OCI-LY3 (cell line): ENCODE results near the gene BCAP31.
A peak's percentile ranks its signal among the peaks of the same experiment; 100 is the strongest.

ENCODE experiments used
- H2AFZ ChIP-seq: fragments of 200-600, 300-600 bp; shearing (Covaris generic); 2 replicates; pipeline ENCODE4 v1.6.0; 2014; ENCODE audit warnings: antibody characterized with exemption, low read depth, low read length
- H3K27ac ChIP-seq: fragments of 200-600, 300-600 bp; sonication (generic); 2 replicates; pipeline ENCODE4 v1.5.1; 2014; ENCODE audit warnings: mild to moderate bottlenecking, low read length, moderate library complexity, mixed read lengths
- H3K27me3 ChIP-seq: fragments of 200-600, 300-600 bp; sonication (generic); 2 replicates; pipeline ENCODE4 v1.6.1; 2014; ENCODE audit warnings: low read depth, low read length, mixed read lengths
- H3K36me3 ChIP-seq: fragments of 200-600, 300-600 bp; sonication (generic); replicated peaks from 2 replicates; pipeline ENCODE3; 2014; ENCODE audit warnings: low read depth, low read length, mixed read lengths
- H3K4me1 ChIP-seq: fragments of 300-600, 200-600 bp; sonication (generic); 2 replicates; pipeline ENCODE4 v1.6.1; 2014; ENCODE audit warnings: low read length, mixed read lengths
- H3K4me2 ChIP-seq: fragments of 200-600, 300-600 bp; sonication (generic); 2 replicates; pipeline ENCODE4 v1.6.1; 2014; ENCODE audit warnings: low read length, mixed read lengths
- H3K4me3 ChIP-seq: fragments of 300-600, 200-600 bp; sonication (generic); 2 replicates; pipeline ENCODE4 v1.5.1; 2014; ENCODE audit warnings: antibody characterized with exemption, mild to moderate bottlenecking, low read length, moderate library complexity
- H3K79me2 ChIP-seq: fragments of 300-600, 200-600 bp; shearing (Covaris generic); 2 replicates; pipeline ENCODE4 v1.6.1; 2014; ENCODE audit warnings: mild to moderate bottlenecking, low read length, mixed read lengths
- H3K9ac ChIP-seq: fragments of 300-600, 200-600 bp; shearing (Covaris generic); 2 replicates; pipeline ENCODE4 v1.6.0; 2014; ENCODE audit warnings: mild to moderate bottlenecking, low read length, moderate library complexity
- H3K9me3 ChIP-seq: fragments of 200-600, 300-600 bp; shearing (Covaris generic); 2 replicates; pipeline ENCODE4 v1.6.1; 2014; ENCODE audit warnings: low read length, mixed read lengths; ENCODE audit not compliant: insufficient read depth
- H4K20me1 ChIP-seq: fragments of 200-600, 300-600 bp; sonication (generic); 2 replicates; pipeline ENCODE4 v1.6.1; 2016; ENCODE audit warnings: low read length, mixed read lengths; ENCODE audit not compliant: insufficient read depth
- EZH2phosphoT487 ChIP-seq: fragments of 200-600 bp; shearing (Covaris generic); IDR thresholded peaks from 2 replicates; pipeline ENCODE4 v1.6.1; 2018; ENCODE audit warnings: antibody characterized with exemption, mixed run types, low read depth
- TF ChIP-seq, protein P1 (sequence below): fragments of 200-600, 300-600 bp; sonication (generic); IDR thresholded peaks from 2 replicates; pipeline ENCODE4 v1.5.1; 2014; ENCODE audit warnings: antibody characterized with exemption, low read length, low read depth

BCAP31 gene

DNA sequence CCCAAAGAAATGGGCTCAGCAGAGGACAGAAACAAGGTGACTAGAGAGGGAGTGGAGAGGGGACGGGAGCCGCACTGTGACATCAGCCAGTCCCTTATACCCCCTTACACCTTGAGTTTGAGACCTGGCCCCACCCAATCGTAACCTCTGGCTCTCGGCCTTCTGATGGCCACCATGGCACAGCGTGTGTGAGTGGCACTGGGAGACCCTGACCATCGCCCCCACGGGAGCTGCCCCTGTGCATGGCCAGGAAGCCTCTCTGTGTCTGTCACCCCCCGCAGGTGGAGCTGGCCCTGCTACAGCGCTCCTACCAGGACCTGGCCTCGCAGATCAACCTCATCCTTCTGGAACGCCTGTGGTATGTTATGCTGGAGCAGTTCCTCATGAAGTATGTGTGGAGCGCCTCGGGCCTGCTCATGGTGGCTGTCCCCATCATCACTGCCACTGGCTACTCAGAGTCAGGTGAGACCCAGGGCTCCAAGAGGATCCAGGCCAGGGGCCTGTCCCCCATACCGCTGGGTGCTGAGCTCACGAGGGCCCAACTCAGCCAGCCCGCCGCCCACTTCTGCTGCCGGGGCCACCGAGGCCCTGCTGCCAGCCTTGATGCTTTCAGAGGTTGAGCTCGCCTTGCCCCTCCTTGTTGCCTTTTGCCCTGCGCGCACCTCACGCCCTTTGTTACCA, 4.9 kb upstream of the BCAP31 start:
- Histone ChIP-seq H3K9ac (no peak overlapping the region), H3K79me2 (peaks cover 28% of the 10 kb centered on the region), H4K20me1 (no peaks in the 10 kb centered on the region), H3K4me1 (peaks cover 32% of the 10 kb centered on the region), H3K27me3 (no peaks in the 10 kb centered on the region), H3K27ac (no peak overlapping the region), H3K4me2 (no peak overlapping the region), H3K9me3 (no peaks in the 10 kb centered on the region), H3K4me3 (no peak overlapping the region), H2AFZ (no peak overlapping the region), H3K36me3 (peaks cover 23% of the 10 kb centered on the region)
- TF ChIP-seq, protein P1, sequence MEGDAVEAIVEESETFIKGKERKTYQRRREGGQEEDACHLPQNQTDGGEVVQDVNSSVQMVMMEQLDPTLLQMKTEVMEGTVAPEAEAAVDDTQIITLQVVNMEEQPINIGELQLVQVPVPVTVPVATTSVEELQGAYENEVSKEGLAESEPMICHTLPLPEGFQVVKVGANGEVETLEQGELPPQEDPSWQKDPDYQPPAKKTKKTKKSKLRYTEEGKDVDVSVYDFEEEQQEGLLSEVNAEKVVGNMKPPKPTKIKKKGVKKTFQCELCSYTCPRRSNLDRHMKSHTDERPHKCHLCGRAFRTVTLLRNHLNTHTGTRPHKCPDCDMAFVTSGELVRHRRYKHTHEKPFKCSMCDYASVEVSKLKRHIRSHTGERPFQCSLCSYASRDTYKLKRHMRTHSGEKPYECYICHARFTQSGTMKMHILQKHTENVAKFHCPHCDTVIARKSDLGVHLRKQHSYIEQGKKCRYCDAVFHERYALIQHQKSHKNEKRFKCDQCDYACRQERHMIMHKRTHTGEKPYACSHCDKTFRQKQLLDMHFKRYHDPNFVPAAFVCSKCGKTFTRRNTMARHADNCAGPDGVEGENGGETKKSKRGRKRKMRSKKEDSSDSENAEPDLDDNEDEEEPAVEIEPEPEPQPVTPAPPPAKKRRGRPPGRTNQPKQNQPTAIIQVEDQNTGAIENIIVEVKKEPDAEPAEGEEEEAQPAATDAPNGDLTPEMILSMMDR = no peak
- TF ChIP-seq EZH2phosphoT487 = no peak

- peak overlapping the region; percentile 97 for H3K4me2 ChIP-seq
- TF ChIP-seq EZH2phosphoT487 = no peak
- TF ChIP-seq, protein P1 = no peak
- H3K9ac ChIP-seq = 0 out of 2 replicates have a peak overlapping the region, but pooled peaks have one; percentile 60
- no peaks in the 10 kb centered on the region for H3K9me3 ChIP-seq
- no peak overlapping the region for H2AFZ ChIP-seq
- H3K36me3 ChIP-seq = peaks cover 23% of the 10 kb centered on the region
- H4K20me1 ChIP-seq = peaks cover under 1% of the 10 kb centered on the region
- no peak overlapping the region for H3K4me3 ChIP-seq
- no peaks in the 10 kb centered on the region for H3K27me3 ChIP-seq
- H3K27ac ChIP-seq = no peak overlapping the region
- H3K79me2 ChIP-seq = peaks cover 37% of the 10 kb centered on the region
- H3K4me1 ChIP-seq = peaks cover 32% of the 10 kb centered on the region
Measured at GRCh38 chrX:153728095-153728494, 3.9 kb upstream of the BCAP31 start.

DNA sequence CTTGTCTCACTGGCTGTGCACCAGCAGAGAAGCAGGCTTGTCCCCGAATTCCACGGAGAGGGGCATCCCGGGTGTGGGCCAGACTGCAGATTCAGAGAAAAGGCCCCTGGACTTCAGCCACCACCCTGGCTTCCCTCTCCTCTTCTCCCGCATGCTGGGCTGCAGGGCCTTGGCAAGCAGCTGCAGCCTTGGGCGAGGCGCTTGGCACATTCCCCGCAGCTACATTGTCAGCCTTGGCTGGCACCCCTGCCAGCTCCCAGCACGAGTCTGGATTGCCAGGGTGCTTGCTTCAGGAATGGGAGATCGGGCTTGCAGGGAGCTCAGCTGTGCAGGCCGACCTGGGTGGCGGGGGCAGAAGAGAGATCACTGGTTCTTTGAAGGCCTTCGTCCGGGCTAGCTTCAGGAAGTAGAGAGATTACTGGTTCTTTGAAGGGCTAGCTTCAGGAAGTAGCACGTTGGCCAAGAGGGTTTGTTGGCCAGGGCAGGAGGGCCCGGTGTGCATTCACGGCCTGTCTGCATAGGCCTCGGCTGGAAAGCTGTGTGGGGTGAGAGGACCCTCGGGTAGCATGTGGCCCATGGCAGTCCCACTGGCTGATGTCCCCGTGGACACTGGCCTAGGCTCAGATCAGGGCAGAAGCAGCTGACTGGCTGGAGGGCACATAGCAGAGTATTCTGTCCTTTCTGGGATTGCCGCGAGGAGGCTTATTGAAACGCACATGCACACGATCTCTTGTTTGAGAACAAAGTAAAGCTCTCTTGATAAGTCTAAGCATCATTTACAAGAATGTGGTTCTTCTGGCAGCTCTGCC, 3.1 kb upstream of the BCAP31 start:
- TF ChIP-seq, protein P1 = no peak
- no peak for TF ChIP-seq EZH2phosphoT487
- Histone ChIP-seq H3K27ac (peak overlapping the region; percentile 86), H2AFZ (no peak overlapping the region), H3K79me2 (peaks cover 45% of the 10 kb centered on the region), H4K20me1 (peaks cover 8% of the 10 kb centered on the region), H3K4me2 (peak overlapping the region; percentile 97), H3K9me3 (no peaks in the 10 kb centered on the region), H3K4me1 (peaks cover 38% of the 10 kb centered on the region), H3K4me3 (peak overlapping the region; percentile 62), H3K27me3 (no peaks in the 10 kb centered on the region), H3K36me3 (peaks cover 27% of the 10 kb centered on the region), H3K9ac (peak overlapping the region; percentile 60)

DNA sequence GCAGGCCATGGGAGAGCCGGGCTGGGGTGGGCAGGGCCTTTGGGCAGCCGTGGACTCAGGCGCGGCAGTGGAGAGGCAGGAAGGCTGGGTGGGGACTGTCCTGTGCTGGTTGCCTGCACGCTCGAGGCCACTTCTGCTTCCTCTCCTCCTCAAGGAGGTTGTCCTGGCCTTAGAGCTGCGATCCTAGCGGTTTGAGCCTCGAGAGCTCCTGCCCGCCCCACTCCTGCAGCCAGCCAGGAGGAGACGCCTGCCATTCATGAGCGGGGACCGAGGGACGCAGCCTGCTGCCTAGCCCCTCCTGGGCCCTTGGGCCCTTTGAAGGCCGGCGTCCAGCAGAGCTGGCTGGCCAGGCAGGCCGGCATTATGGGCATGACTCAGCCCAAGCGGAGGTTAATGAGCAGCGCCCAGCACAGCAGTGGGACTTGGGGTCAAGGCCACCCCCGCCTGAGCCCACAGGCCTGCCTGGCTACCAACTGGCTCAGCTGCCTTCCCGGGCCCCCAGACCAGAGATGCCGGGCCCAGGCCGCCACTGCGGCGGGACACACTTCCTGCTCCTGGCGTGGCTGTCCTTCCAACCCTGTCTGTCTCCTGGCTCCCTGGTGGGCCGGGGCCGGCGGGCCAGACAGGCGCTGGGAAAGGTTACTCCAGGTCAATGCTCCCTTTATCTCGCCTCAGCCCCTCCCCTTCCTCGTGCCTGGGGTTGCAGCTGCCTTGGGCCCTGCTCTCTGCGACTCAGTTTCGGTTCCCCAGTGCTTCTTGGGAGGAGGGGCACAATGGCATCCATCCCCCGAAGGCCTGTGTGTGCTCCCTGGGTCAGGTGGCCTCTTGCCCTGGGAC, 2.3 kb upstream of the BCAP31 start:
- H3K27ac ChIP-seq = peak overlapping the region; percentile 86
- no peak overlapping the region for H2AFZ ChIP-seq
- TF ChIP-seq, protein P1 = no peak
- no peak for TF ChIP-seq EZH2phosphoT487
- peaks cover 52% of the 10 kb centered on the region for H3K79me2 ChIP-seq
- peaks cover 13% of the 10 kb centered on the region for H4K20me1 ChIP-seq
- H3K4me2 ChIP-seq = peak overlapping the region; percentile 97
- no peaks in the 10 kb centered on the region for H3K9me3 ChIP-seq
- peaks cover 25% of the 10 kb centered on the region for H3K36me3 ChIP-seq
- peak overlapping the region; percentile 98 for H3K4me3 ChIP-seq
- H3K9ac ChIP-seq = peak overlapping the region; percentile 81
- H3K4me1 ChIP-seq = peaks cover 40% of the 10 kb centered on the region
- H3K27me3 ChIP-seq = no peaks in the 10 kb centered on the region
